GM18508 (cell line): ENCODE data around the gene SERPIND1.

Experiments
- ATAC-seq: cut with Tn5 transposase; IDR thresholded peaks from one replicate; pipeline ENCODE4 v1.9.1; 2021; ENCODE audit warnings: moderate number of reproducible peaks; ENCODE audit not compliant: insufficient read depth, unreplicated experiment

SERPIND1 gene

GRCh38 chr22:20788627-20789344, 14.9 kb downstream of the SERPIND1 start:
- no peak for ATAC-seq

- no peak for ATAC-seq
These were observed 18.5 kb downstream of the SERPIND1 start for GRCh38 chr22:20792221-20792965.

DNA sequence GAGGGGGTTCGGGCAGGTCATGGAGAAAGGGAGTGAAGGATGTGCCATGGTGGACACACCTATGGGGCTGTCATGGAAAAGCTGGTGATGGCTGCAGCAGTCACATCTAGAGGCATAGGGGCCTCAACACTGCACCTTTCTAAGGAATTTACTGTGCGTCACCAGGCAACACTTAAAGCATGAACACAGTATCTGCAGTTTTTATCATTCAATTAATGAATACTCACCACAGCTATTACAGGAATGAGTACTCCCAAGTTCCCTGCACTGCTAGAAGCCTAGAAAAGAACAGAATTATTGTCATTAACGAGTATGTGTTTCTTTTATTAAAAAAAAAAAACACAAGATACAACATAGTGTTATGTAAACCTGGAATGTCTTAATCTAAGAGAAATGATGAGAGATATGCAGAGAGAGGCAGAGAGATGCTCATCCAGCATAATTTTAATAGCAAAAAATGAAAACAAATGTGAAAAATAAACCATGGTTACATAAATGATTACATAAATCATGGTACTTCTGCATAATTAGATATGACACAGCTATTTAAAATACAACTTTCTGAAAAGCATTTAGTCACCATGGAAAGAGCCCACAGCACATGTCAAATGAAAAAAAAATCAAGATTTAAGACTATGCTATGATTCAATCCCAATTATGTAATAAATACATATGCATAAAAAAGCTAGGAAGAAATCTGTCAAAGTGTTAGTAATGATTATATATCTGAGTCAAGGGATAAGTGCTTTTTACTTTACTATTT, 19.2 kb downstream of the SERPIND1 start:
- ATAC-seq = no peak

GRCh38 chr22:20793748-20794649, 20.1 kb downstream of the SERPIND1 start:
- no peak for ATAC-seq

DNA sequence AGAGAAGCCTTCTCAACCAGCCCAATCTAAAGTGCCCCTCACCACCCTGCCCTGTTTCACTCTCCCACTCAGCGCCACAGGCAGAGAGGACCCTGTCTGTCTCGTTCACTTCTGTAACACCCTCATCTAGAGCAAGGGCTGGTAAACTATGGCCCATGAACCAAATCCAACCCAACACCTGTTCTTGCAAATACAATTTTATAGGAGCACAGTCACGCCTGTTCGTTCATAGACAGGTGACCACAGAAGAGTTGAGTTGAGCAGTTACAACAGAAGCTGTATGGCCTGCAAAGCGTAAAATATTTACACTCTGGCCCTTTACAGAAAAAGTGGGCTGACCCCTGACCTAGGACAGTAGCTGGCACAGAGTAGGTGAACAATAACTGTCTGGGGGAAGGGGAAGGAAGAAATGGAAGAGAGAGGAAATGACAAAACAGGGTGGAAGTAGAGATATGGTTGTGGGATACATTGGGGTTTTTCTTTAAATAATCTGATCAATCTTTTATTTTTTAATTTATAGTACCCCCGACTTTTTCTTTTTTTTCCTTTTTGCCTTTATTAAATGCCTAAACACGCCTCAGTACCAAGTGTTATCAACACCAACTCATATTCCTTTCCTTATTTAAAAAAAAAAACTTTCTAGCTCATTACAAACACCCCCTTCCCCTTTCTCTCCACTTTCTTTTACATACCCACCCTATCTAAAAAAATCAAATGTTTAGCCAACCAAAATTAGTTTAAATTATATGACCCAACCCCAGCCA, 20.9 kb downstream of the SERPIND1 start:
- ATAC-seq = no peak

GRCh38 chr22:20796731-20797130, 22.8 kb downstream of the SERPIND1 start:
- no peak for ATAC-seq

GRCh38 chr22:20798218-20798617, 24.3 kb downstream of the SERPIND1 start:
- no peak for ATAC-seq

GRCh38 chr22:20798974-20799373, 25.1 kb downstream of the SERPIND1 start:
- ATAC-seq = no peak

GRCh38 chr22:20799449-20799848, 25.5 kb downstream of the SERPIND1 start:
- ATAC-seq = no peak

DNA sequence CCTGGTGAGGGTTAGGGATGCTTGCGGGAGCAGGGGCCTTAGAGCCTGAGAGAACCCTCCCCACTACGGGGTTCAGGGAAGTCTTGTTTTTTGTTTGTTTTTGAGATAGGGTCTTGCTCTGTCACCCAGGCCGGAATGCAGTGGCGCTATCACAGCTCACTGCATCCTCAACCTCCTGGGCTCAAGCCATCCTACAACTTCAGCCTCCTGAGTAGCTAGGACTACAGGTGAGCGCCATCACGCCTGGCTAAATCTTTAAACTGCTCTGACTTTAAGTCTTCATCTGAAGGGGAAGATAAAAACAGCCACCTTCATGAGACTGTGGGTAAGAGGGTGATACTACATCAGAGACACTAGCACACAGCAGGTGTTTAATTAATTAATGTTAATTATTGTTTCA, 28.5 kb downstream of the SERPIND1 start:
- ATAC-seq = no peak

GRCh38 chr22:20802922-20803553, 29.1 kb downstream of the SERPIND1 start:
- no peak for ATAC-seq

- no peak for ATAC-seq
These were observed 29.9 kb downstream of the SERPIND1 start for GRCh38 chr22:20803696-20804324.

DNA sequence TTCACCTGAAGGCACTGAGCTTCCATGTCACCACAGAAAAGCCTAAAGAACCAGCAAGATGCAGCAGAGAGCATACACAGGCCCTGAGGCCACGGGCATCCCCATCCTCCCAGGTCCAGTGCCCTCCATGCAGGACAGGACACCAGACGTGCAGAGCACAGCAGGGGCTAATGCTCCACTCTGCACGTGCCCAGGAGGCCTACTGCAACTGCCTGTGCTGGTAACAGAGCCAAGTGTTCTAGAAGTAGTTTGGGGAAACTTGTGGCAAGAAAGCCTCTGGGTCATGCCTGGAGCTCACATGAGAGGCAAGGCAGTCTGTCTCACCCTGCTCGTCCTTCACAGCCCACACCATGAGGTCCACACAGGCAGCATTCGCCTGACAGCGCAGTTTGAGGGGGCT, 30.7 kb downstream of the SERPIND1 start:
- ATAC-seq = no peak

GRCh38 chr22:20805972-20806471, 32.1 kb downstream of the SERPIND1 start:
- no peak for ATAC-seq

- ATAC-seq = no peak
These were observed 33.4 kb downstream of the SERPIND1 start for GRCh38 chr22:20807315-20807752.

GRCh38 chr22:20808844-20809243, 34.9 kb downstream of the SERPIND1 start:
- no peak for ATAC-seq

GRCh38 chr22:20809538-20810185, 35.7 kb downstream of the SERPIND1 start:
- no peak for ATAC-seq

DNA sequence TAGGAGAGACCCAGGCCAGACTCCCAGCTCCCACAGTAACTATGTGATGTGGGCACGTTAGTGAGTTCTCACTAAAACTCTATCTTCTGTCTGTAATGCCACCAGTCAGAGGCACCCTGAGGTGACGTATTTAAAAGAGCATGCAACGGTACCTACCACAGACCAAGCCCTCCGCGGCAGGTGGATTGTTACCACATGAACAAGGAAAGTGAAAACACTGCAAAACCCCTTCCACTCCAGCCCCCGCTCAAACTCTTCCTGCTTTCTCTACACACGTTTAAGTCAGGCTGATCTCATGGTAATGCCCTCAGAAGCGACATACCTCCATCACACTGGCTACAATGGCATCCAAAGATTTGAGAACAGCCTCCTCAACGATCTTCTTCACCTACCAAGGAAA, 36.7 kb downstream of the SERPIND1 start:
- ATAC-seq = no peak
